GM19438 (cell line): Measurements from ENCODE around the gene HOXC13.

Source experiments
- ATAC-seq: cut with Tn5 transposase; IDR thresholded peaks from one replicate; pipeline ENCODE4 v1.9.1; 2021; ENCODE audit warnings: low read depth; ENCODE audit not compliant: unreplicated experiment

The HOXC13 gene

DNA sequence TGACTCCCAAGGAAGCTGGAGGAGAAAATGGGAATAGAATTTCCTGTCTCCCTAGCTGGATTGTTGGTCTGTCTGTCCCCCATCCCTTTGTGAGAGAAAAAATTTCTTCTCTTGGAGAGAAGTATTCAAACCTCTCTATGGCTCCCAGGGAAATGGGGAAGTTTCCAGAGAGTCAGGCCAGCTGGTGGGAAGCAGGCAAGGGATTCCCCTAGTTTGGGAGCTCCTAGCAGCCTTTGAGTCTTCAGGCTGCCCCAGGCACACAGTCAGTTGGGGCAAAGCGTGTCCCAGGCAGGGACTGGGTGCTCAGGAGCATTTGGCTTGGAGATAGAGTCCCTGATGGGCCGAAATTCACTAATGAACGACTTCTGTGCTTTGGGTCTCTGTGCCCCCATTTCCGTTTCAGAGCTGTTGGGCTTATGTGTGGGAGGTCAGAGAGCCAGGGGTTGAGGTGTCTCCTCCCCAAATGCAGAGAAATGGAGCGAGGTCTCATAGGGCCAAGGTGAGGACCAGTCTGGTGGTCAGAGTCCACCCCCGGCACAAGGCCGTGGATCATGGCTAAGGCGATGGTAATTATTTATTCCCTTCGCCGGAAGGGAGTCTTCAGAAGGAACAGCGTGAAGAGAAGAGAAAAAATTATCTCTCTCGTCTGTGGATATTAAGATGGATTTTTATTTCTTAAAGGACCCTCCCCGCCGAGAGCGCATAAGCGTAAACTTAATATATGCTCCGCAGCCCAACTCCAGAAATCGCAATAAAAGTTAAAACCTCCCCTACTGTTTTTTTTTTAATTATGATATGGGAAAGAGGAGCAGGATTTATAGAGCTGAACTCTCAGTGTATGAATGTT lies 54.8 kb downstream of the HOXC13 start:
- ATAC-seq = no peak

DNA sequence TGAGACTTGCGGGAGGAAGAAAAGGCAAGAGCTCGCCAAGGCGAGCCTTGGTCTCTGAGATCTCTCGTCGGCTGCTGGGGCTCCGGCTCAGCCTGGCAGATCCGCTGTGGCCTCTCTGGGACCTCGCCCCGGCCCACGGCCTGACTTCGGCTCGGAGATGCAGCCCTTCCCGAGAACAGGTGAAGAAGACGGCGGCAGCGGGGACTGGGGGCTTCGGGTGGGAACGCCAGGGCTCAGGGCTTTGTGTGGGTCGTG lies 55.3 kb downstream of the HOXC13 start:
- ATAC-seq = no peak

DNA sequence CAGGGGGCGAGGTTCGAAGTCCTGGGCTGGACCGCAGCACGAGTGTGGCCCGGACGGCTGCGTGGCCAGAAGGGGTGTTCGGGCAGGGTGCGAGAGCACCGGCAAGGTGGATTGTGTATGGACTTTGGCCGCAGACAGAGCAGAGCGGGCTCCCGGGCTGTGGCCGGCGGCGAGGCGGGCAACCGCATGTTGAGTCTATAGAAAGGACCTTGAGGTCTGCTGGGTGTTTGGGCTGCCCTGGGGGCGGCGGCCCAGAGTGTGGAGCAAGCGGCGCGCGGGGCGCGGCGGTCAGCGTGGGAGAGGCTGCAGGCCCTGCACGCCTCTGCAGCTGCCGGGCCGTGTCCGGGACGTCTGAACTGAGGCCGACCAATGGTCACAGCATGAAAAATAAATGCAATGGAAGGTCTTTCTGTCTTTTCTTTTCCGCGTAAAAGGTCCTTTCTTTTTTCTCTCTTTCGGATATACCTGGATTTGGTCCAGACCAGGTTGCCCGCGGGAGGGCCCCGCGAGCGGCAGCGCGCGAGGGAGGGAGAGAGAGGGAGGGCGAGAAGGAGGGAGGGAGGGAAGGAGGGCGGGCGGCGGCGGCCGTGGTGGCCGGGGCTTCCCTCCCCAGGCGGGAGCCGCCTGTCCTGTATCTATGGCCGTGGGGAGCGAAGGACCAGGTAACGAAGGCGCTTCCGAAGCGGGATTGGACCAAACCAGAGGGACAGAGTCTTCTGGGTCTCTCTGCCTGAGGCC lies 55.8 kb downstream of the HOXC13 start:
- ATAC-seq = no peak

DNA sequence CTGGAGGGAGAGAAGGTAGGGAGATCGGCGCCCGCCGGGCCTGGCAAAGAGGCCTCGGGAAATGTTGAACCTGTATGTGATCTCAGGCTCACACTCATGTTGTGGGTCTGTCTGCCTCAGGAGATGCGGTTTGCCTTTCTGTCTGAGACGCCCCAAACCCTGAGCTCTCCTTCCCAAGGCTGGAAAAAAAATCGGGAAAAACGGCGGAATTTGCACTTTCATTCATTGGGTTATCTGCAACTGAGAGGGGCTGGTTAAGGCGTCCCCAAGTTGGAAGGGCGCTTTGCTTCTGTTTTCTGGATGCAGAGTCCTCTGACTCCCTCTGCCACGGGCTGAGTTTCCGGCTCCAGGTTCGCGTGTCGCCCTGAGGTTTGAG lies 56.4 kb downstream of the HOXC13 start:
- ATAC-seq = no peak

DNA sequence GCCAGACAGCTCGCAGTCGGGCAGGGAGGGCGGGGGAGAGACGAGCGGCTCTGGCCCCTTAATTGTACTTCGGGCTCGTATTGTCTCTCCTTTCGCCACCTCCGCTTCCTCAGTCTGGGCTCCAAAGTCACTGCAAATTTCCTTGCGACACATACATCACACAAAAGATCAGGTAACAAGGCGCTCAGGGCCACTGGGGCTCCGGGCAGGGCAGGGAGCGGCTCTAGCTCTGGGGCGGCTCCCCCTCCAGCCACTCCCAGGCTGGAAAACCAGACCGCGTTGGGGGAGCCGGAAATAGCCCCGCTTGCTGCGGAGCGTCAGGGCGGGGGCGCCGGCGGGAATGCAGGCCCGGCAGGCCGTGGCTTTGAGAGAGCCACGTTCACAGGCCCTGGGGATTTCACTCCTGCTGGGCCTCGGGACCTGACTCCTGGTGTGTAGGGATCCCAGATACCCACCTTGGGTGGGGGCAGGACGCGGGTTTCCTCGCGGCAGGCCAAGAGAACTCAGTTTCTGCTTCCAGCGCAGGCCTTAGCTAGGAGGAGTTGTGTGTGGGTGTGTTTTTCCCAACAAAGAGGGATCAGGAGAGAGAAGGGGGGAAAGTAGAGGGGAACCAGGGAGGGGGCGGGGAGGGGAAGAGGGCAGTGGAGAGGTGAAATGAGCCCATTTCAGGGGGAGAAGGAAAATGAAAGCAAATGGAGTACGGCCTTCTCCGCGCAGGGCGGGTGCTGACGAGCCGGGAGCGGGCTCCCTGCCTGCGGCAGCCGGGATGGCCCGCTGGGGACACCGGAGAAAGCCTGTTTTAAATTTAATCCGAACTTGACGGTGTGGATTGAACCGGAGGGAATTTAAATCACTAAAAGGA lies 57.0 kb downstream of the HOXC13 start:
- ATAC-seq = no peak
